ENCODE measurements around the gene C9orf50.
"Not testable (repeated sequence)": the region's sequence is repeated elsewhere in the genome, so short reads cannot be mapped to it uniquely, and the experiment has no call there.

The C9orf50 gene

DNA sequence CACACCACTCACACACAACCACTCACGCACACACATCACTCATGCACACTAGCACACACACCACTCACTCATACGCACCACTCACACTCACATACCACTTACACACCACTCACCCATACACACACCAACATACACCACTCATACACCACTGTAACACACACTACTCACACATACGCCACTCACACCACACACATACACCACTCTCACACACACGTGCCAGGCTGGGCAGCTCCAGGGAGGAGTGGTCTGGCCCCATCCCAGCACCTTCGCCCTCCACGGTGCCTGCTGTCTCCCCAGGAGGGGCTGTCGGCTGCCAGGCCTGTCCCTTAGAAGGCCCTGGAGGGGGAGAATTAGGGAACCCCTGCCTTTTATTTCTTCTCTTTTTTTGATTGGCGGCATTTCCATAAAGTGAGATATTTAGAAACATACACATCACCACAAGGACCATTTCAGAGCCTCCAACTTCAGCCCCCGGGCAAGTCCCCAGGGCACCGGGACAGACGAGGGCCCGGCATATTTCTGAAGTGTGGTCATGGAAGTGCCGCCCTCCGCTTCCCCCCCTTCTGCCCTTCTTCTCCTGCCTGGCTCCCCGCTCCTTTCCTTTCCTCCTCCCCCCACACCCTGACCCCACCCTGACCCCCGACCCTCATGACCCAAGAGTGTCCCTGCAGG lies 27.3 kb upstream of the C9orf50 start:
- no peak for DNase-seq (ENCODE audit: low read depth in 3 of 3)

DNA sequence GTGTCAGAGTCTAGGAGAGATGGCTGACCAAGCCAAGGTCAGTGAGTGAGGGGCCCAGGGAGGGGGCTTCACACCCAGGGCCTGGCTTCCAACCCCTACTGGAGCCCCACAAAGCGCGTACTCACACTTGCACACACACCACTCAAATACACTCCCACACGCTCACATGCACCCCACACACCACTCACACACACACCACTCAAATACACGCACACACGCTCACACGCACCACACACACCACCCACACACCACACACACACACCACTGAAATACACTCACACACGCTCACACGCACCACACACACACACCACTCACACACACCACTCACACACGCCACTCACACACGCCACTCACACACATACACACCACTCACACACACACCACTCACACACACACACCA lies 26.7 kb upstream of the C9orf50 start:
- no peak for DNase-seq (ENCODE audit: low read depth in 3 of 3)

DNA sequence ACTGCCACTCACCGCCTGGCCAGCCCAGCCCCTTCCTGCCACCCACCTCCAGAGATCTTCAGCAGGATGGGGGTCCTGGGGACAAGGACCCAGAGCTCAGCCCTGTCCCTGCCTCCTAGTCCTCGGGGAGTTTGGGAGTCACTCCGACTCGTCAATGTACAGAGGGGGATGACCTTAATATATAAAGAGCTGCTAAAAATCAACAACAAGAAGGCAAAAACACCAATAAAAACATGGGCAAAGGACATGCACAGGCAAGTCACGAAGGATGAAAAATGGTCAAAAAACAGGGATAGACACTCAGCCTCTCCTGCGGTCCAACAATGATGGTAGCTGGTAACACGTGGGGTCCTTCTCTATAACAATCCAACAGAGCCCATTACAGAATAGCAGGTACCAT lies 25.8 kb upstream of the C9orf50 start:
- no peak for DNase-seq (ENCODE audit: low read depth in 3 of 3)

DNA sequence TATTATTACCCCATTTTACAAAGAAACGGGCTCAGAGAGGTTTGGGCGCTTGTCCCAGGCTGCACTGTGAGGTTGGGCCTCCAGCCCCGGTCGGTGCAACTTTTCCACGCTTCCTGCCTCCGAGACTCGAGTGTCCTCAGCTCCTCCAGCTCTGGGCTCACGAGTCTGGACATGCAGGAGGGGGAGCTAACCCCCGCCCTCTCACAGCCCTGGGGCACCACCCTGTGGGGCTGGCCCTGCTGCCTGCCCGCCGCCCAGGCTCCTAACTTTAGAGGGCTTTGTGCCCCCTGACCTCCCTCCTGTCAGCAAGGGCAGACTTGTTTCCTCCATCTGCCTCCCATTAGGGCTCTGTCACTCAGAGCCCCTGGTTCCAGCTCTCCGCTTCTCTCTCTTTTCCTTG lies 25.4 kb upstream of the C9orf50 start:
- no peak for DNase-seq (ENCODE audit: low read depth in 3 of 3)

DNA sequence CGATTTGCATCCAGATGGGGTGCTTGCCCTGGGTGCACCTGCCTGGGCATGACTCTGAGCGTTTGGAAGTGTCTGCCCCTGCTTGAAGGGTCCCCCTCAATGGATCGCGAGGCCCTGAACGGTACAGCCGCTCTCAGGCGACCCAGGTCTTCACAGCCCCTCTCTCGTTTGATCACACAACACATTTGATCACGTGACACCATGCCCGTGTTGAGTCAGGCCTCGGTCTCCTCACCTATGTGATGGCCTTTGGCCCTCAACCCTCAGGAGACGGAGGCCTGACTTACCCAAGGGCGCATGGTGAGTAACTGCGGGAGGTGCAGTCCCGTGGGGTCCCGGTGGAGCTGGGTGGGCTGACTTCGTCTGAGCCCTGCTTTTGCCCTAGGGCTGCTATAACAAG lies 24.0 kb upstream of the C9orf50 start:
- no peak for DNase-seq (ENCODE audit: low read depth in 3 of 3)

DNA sequence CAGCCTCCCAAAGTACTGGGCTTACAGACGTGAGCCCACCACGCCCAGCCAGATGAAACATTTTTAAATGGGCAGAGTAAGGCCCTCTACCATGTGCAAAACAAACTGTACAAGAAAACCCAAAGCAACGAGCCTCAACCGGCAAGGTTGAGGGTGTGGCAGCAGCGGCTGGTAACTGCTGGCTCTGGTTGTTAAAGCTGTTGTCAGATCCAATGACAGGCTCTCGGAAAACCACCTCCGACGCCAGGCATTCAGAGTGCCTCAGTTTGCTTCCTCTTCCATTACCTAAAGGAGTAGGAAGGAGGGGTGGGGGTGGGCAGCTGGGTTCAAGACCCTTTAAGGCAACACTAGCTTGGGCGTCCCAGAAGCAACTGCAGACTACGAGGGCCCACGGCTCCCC lies 23.5 kb upstream of the C9orf50 start:
- DNase-seq (ENCODE audit: low read depth in 3 of 3), result no peak

DNA sequence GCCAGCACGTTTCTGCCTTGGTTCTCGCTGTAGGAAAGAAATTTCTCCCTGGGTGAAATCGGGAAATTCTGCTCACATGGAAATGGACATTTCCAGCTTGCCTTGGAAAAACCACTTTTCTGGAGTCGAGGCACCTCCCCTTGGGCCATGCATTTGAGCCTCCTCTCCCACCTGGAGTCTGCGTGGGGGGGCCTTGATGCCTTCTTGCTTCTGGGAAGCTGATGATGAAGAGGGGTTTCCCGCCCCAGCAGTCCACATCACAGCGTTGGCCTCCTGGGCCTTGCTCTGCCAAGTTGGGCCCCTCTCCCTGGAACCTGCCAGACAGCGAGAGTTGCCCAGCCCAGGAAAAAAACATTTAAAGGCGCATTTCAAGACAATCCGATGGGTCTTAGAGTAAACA lies 22.8 kb upstream of the C9orf50 start:
- DNase-seq (ENCODE audit: low read depth in 3 of 3), result no peak

DNA sequence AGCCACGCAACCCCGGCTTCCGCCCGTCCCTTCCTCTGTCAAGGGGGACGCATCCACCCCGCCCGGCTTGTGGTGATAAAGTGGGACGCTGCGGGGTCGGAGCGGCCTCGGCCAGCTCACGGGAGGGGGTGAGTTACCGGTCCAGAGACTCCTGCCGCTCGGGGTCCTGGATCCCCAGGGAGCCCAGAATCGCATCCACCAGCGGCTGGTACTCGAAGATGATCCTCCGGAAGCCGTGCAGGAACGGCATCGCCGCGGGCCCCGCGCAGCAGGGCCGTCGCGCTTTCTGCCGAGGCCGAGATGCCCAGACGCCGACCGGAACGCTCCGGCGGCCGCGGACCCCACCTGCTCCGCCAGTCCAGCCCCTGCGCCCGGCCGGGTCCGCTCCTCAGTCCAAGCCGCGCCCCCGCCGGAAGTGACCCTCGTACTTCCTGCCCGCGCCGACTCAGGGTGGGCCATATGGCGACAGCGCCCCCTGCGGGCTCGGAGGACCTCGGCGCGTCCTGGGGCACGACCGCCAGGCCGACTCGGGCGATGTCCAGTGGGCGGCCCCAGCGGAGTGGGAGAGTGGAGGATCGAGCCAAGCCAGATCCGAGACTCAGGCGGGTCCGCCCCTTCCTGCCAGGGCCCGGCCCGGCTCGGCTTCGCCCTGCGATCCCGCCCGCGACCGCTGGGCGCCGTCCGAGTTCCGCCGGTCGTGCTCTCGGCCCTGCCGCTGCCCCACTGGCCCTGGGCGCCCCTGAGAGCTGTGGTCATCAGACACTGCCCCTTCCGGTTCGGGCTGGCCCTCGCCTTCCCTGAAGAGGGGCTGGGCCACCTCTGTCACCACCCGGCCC lies 21.1 kb upstream of the C9orf50 start, which contains the start of gene ASB6:
ASB6 (minus strand) TSS at position 402 of the 836 bp plus-strand sequence; CDS start at position 250, 152 bp downstream.
- peak; percentile 91 to 98 (median 95) for DNase-seq (ENCODE audit: low read depth in 3 of 3)

DNA sequence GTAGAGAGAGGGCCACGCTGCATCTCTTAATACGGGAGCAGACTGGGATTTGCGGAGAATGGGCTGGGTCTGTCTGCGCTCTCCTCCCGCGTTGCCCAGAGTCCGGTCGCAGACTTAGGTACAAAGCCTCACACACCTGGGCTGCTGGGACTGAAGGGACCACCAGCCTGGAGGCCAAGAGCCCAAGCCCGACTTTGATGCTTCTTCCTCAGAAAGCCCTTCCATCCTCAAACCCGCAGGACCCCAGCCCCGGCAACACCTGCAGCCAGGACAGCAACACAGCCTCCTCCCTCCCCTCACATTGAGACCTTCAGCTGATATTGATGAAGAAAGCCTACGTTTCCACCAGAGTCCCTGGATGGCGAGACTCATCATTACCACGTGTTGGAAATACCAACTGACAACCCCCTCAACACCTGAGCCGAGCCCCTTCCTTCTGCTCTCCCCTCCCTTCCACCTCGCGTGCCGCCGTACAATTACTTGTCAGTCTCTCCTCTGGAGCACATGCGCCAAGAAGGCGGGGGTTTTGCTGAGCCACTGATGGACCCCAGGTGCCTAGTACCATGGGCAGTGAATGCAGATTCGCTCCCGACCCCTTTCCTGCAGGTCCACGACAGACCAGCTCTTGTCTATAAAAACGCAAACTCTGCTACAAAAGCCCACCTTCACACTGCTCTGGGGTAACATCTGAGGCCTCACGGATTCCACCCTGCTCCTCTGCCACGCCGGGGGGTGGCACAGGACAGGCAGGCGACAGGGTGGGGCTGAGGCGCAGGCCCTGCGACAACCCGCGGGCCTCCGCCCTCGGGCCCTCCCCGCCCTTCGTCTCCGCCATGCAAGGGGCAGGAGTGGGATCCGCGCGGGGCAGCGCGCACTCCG lies 20.2 kb upstream of the C9orf50 start:
- no peak for DNase-seq (ENCODE audit: low read depth in 3 of 3)

DNA sequence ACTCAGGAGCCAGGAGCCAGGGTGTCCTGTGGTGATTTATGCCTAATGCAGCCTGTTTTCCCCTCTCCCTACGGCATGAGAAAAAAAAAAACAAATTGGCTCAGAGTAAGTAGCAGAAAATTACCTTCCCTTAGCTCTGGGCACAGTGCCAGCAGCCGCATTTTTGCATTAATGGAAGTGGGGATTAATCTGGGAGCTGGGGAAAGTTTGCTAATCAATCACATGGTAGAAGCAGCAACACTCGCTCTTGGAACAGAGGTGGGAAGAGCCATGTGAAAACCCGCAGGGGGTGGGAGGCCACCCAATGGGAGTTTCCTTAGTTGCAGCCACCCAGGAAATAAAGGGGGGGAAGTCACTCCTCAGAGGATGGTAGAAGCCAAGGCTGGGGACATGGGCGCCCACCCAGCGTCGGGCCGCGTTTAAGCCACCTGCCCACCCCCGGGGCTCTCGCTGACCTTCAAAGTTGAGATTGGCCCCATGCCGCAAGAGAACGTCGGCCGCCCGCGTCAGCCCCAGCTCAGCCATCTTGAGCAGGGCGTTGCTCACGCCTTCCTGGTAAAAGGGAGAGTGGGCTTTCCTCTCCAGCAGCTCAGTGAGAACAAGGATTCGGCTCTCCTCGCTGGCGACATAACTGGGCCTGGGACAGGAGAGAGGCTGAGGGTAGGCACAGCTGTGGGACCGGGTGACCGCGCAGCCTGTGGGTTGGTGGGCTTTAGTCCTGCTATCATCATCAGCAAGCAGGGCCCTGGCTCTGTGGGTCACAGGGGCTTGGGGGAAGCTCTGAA lies 19.4 kb upstream of the C9orf50 start:
- DNase-seq (ENCODE audit: low read depth in 3 of 3), result no peak

DNA sequence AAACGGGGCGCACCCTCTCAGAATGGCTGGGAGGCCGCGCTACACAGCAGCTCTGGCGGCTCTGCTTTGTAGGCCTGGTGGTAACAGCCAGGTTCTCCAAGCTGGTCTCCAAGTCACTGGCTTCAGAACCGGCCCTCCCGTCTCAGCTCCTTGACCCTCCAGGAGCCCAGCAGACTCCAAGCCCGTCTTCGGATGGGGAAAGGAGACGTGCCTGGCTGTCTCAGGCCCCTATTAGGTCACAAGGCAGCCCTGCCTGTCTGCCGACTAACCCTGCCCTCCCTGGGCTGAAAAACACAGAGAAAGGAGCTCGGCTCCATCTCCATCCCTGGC lies 18.8 kb upstream of the C9orf50 start:
- no peak for DNase-seq (ENCODE audit: low read depth in 3 of 3)

DNA sequence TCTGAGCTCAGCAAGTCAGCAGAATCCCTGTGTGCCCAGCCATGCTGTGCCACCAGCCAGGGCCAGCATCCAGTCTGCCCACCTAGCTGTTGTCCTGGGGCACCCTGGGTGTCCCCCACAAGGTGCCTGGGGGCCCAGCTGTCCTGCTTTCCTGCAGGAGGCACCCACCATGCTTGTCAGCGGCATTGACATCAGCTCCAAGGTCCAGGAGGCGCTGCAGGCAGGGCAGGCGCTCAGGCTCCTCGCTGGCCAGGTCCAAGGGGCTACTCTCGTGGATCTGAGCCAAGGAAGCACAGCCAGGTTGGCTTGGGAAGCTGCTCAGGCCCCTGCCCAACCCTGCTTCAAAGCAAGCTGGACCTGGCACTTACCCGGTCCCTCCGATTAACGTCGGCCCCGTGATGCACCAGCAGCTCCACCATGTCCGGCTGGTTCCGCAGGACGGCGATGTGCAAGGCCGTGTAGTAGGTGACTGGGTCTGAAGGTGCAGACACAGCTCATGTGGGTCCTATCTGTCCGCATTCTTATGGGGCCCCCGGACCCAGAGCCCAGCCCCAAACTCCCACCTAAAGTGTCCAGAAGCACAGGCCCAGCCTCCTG lies 18.2 kb upstream of the C9orf50 start:
- DNase-seq (ENCODE audit: low read depth in 3 of 3), result no peak

DNA sequence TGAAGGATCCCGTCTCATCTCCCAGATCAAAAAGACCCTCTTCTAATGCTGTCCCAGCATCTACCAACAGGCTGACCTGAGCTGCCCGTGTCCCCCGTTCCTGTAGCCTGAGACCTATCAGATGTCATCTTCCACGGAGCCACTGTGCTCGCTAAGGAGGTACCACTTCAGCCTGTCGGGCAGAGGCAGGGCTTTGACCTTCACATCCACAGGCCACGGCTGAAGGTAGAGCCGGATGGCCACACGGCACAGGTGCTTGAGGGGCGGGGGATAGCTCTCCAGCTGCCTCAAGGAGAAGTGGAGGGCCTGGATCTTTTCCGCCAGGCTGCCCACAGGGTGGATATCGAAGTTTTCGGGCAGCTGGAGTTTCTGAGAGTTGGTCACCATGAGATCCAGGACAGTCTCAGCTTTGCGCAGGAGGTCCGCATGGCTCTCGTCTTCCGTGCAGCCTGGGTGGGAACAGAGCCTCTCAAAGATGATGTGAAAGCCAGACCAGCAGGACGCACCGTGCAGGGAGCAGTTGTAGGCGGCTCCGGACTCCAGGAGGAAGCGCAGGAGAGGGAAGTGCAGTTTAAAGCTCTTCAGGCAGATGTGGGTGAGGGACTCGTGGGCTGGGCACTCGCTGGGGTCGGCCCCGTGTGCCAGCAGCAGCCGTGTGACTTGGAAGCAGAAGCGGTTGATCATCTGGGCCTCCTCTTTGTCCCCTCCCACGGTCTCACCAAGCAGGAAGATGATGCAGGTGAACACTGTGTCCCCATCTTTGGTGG lies 17.0 kb upstream of the C9orf50 start:
- no peak for DNase-seq (ENCODE audit: low read depth in 3 of 3)

DNA sequence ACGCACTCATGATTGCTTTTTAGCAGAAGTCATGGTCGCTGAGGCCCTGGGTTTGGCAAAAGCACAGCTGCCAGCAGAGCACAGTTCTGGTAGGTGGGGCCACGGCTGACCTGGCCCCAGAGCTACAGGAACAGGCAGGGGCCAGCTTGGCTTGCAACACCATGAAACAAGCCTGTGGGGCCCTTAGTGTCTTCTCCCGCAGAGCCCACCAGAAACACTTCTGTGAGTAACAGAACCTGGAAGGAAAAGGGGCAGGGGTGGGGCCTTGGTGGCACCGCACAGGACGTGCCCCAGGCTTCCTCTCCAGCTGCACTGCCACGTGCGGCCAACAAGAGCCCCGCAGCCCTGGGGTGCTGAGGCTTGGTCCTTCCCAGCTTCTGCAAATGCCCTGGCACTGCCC lies 16.2 kb upstream of the C9orf50 start:
- DNase-seq (ENCODE audit: low read depth in 3 of 3), result no peak

DNA sequence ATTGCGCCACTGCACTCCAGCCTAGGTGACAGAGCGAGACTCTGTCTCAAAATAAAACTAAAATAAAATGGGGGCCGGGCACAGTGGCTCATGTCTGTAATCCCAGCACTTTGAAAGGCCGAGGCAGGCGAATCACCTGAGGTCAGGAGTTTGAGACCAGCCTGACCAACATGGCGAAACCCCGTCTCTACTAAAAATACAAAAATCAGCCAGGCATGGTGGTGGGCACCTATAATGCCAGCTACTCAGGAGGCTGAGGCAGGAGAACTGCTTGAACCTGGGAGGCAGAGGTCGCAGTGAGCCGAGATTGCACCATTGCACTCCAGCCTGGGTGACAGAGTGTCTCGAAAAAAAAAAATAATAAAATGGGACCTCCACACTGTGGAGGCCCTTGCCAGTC lies 15.4 kb upstream of the C9orf50 start:
- not testable (repeated sequence) for DNase-seq (ENCODE audit: low read depth in 3 of 3)

DNA sequence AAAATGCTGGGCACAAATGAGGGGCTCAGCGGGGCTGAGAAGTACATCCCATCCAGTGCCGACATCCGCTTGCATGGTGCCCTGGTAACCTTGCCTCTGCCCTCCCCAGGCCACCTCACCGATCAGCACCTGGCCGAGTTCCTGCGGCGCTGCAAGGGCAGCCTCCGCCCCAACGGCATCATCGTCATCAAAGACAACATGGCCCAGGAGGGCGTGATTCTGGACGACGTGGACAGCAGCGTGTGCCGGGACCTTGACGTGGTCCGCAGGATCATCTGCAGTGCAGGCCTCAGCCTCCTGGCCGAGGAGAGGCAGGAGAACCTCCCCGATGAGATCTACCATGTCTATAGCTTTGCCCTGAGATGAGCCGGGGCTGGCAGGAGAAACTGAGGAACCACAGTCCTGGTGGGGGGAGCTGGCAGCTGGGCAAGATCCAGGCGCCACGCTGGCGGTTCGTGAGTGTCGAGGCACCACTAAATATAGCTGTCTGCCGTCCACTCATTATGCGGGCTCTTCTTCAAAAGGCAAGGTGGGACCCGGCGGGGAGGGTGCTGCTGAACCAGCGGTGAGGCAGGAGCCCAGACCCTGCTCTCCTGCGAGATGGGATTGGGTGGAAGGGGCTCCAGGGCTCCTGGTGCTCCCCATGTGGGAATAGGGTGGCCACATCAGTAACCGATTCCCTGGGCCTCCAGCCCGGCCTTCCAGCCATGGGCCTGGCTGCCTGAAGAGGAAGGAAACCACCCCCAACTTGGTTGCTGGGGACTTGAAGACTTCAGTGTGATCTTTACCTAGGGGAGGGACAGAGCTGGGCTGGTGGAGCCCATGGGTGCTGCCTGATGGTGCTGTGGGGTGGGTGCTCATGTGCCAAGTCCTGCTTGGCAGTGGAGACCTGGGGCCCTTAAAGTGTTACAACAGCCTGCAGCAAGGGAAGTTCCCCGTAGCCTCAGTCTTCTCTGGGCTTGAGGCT lies 14.5 kb upstream of the C9orf50 start:
- no peak for DNase-seq (ENCODE audit: low read depth in 3 of 3)

DNA sequence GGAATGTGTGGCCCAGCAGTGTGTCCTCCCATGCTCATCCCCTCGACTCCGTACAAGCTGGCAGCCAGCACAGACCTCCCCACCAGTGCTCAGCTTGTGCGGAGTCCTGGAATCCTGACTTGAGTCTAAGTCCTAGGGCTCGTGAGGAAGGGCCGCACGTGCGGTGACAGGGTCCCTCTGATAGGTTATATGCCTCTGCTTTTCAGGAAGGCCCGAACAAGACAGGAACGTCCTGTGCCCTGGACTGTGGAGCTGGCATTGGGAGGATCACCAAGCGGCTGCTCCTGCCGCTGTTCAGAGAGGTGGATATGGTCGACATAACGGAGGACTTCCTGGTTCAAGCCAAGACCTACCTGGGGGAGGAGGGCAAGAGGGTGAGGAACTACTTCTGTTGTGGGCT lies 12.9 kb upstream of the C9orf50 start:
- no peak for DNase-seq (ENCODE audit: low read depth in 3 of 3)

DNA sequence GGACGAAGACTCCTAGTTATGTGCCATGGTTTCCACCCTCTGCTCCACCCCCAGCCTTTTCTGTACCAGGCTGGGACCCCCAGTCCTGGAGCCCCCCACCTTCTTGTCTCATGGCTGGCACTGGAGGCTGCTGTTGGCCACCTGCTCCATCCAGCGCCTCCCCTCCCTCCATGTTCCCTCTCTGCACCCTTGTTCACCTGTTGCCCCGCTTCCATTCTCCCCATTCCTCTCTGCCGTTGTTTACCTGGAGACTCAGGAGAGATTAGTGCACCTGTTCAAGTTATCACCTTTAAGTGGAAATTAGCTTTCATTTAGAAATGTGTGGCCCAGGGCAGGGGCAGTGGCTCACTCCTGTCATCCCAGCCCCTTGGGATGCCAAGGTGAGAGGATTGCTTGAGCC lies 12.3 kb upstream of the C9orf50 start:
- DNase-seq (ENCODE audit: low read depth in 3 of 3), result no peak

DNA sequence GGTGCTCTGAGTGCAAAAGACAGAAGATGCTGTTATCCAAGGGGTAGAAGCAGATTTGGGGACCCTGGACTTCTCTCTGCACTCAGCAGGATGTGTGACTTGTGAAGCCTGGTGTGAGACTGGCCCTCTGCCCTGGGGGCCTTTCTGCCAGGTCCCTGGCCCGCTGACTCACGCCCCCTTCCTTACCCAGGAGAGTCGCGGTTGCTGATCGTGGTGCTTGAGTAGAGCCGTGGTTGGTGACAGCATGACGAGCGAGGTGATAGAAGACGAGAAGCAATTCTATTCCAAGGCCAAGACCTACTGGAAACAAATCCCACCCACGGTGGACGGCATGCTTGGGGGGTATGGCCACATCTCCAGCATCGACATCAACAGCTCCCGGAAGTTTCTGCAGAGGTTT lies 11.6 kb upstream of the C9orf50 start:
- no peak for DNase-seq (ENCODE audit: low read depth in 3 of 3)
